Measurements from ENCODE around the gene MLXIP.
"Not testable (repeated sequence)": the region's sequence is repeated elsewhere in the genome, so short reads cannot be mapped to it uniquely, and the experiment has no call there.

Gene MLXIP

GRCh38 chr12:122050706-122051105 is 27.9 kb upstream of the MLXIP start:
- no peak overlapping the region for H3K27ac ChIP-seq
- H3K4me3 ChIP-seq: no peak overlapping the region
- TF ChIP-seq POLR2AphosphoS5 (IDR thresholded peaks at IDR 0.05; ENCODE audit: borderline replicate concordance, low read depth, low read length) (no peak), FOXP2 (optimal IDR thresholded peaks at IDR 0.05; ENCODE audit: control extremely low read depth, extremely low read length, insufficient read depth) (no peak), EZH2 (IDR thresholded peaks at IDR 0.05) (no peak)
- H3K9ac ChIP-seq (ENCODE audit: insufficient read length): no peak overlapping the region
- H3K36me3 ChIP-seq (ENCODE audit: insufficient read depth, low read length): peaks cover 29% of the 10 kb centered on the region
- DNase-seq (ENCODE audit: low read depth, low spot score): no peak
- no peaks in the 10 kb centered on the region for H3K9me3 ChIP-seq (ENCODE audit: low read depth, low read length)

- Histone ChIP-seq H3K27ac (no peak overlapping the region), H3K4me3 (no peak overlapping the region), H3K36me3 (ENCODE audit: insufficient read depth, low read length) (peaks cover 29% of the 10 kb centered on the region), H3K9me3 (ENCODE audit: low read depth, low read length) (no peaks in the 10 kb centered on the region), H3K9ac (ENCODE audit: insufficient read length) (no peak overlapping the region)
- TF ChIP-seq POLR2AphosphoS5 (IDR thresholded peaks at IDR 0.05; ENCODE audit: borderline replicate concordance, low read depth, low read length): no peak
- no peak for TF ChIP-seq FOXP2 (optimal IDR thresholded peaks at IDR 0.05; ENCODE audit: control extremely low read depth, extremely low read length, insufficient read depth)
- TF ChIP-seq EZH2 (IDR thresholded peaks at IDR 0.05): no peak
- no peak for DNase-seq (ENCODE audit: low read depth, low spot score)
Observed at GRCh38 chr12:122051231-122051876, 27.2 kb upstream of the MLXIP start.

- Histone ChIP-seq H3K4me3 (no peak overlapping the region), H3K27ac (no peak overlapping the region), H3K36me3 (ENCODE audit: insufficient read depth, low read length) (peaks cover 33% of the 10 kb centered on the region), H3K9me3 (ENCODE audit: low read depth, low read length) (no peaks in the 10 kb centered on the region), H3K9ac (ENCODE audit: insufficient read length) (no peak overlapping the region)
- no peak for TF ChIP-seq POLR2AphosphoS5 (IDR thresholded peaks at IDR 0.05; ENCODE audit: borderline replicate concordance, low read depth, low read length)
- TF ChIP-seq EZH2 (IDR thresholded peaks at IDR 0.05): no peak
- TF ChIP-seq FOXP2 (optimal IDR thresholded peaks at IDR 0.05; ENCODE audit: control extremely low read depth, extremely low read length, insufficient read depth): no peak
- DNase-seq (ENCODE audit: low read depth, low spot score): no peak
Observed at GRCh38 chr12:122052285-122052684, 26.3 kb upstream of the MLXIP start.

GRCh38 chr12:122054842-122055520 is 23.6 kb upstream of the MLXIP start:
- Histone ChIP-seq H3K9me3 (ENCODE audit: low read depth, low read length) (no peaks in the 10 kb centered on the region), H3K36me3 (ENCODE audit: insufficient read depth, low read length) (peaks cover 49% of the 10 kb centered on the region), H3K4me3 (no peak overlapping the region), H3K9ac (ENCODE audit: insufficient read length) (no peak overlapping the region), H3K27ac (no peak overlapping the region)
- no peak for DNase-seq (ENCODE audit: low read depth, low spot score)
- TF ChIP-seq EZH2 (IDR thresholded peaks at IDR 0.05) (no peak), POLR2AphosphoS5 (IDR thresholded peaks at IDR 0.05; ENCODE audit: borderline replicate concordance, low read depth, low read length) (no peak), FOXP2 (optimal IDR thresholded peaks at IDR 0.05; ENCODE audit: control extremely low read depth, extremely low read length, insufficient read depth) (no peak)

GRCh38 chr12:122056406-122056805 is 22.1 kb upstream of the MLXIP start:
- H3K27ac ChIP-seq; H3K9me3 ChIP-seq (ENCODE audit: low read depth, low read length); H3K4me3 ChIP-seq; H3K9ac ChIP-seq (ENCODE audit: insufficient read length); DNase-seq (ENCODE audit: low read depth, low spot score): not testable (repeated sequence)
- peaks cover 57% of the 10 kb centered on the region for H3K36me3 ChIP-seq (ENCODE audit: insufficient read depth, low read length)

GRCh38 chr12:122057007-122057735 is 21.4 kb upstream of the MLXIP start:
- no peak overlapping the region for H3K9ac ChIP-seq (ENCODE audit: insufficient read length)
- H3K4me3 ChIP-seq: no peak overlapping the region
- peaks cover 60% of the 10 kb centered on the region for H3K36me3 ChIP-seq (ENCODE audit: insufficient read depth, low read length)
- no peaks in the 10 kb centered on the region for H3K9me3 ChIP-seq (ENCODE audit: low read depth, low read length)
- DNase-seq (ENCODE audit: low read depth, low spot score): no peak
- no peak overlapping the region for H3K27ac ChIP-seq
- TF ChIP-seq FOXP2 (optimal IDR thresholded peaks at IDR 0.05; ENCODE audit: control extremely low read depth, extremely low read length, insufficient read depth): no peak
- TF ChIP-seq EZH2 (IDR thresholded peaks at IDR 0.05): no peak
- no peak for TF ChIP-seq POLR2AphosphoS5 (IDR thresholded peaks at IDR 0.05; ENCODE audit: borderline replicate concordance, low read depth, low read length)

- peaks cover 60% of the 10 kb centered on the region for H3K36me3 ChIP-seq (ENCODE audit: insufficient read depth, low read length)
- no peaks in the 10 kb centered on the region for H3K9me3 ChIP-seq (ENCODE audit: low read depth, low read length)
- no peak overlapping the region for H3K4me3 ChIP-seq
- no peak overlapping the region for H3K27ac ChIP-seq
- DNase-seq (ENCODE audit: low read depth, low spot score): no peak
- H3K9ac ChIP-seq (ENCODE audit: insufficient read length): no peak overlapping the region
- TF ChIP-seq POLR2AphosphoS5 (IDR thresholded peaks at IDR 0.05; ENCODE audit: borderline replicate concordance, low read depth, low read length): no peak
- no peak for TF ChIP-seq EZH2 (IDR thresholded peaks at IDR 0.05)
- no peak for TF ChIP-seq FOXP2 (optimal IDR thresholded peaks at IDR 0.05; ENCODE audit: control extremely low read depth, extremely low read length, insufficient read depth)
Observed at GRCh38 chr12:122057769-122058168, 20.8 kb upstream of the MLXIP start.

GRCh38 chr12:122058549-122059149 is 19.9 kb upstream of the MLXIP start:
- Histone ChIP-seq H3K27ac (0 out of 2 replicates have a peak overlapping the region, but pooled peaks have one; percentile 60), H3K36me3 (ENCODE audit: insufficient read depth, low read length) (peaks cover 60% of the 10 kb centered on the region), H3K9me3 (ENCODE audit: low read depth, low read length) (no peaks in the 10 kb centered on the region), H3K4me3 (no peak overlapping the region), H3K9ac (ENCODE audit: insufficient read length) (no peak overlapping the region)
- TF ChIP-seq EZH2 (IDR thresholded peaks at IDR 0.05) (no peak), FOXP2 (optimal IDR thresholded peaks at IDR 0.05; ENCODE audit: control extremely low read depth, extremely low read length, insufficient read depth) (no peak), POLR2AphosphoS5 (IDR thresholded peaks at IDR 0.05; ENCODE audit: borderline replicate concordance, low read depth, low read length) (no peak)
- DNase-seq (ENCODE audit: low read depth, low spot score): no peak

All from SK-N-MC (cell line).